COLO668 (cell line): ENCODE results near the gene NXN.
"Not testable (repeated sequence)": the region's sequence is repeated elsewhere in the genome, so short reads cannot be mapped to it uniquely, and the experiment has no call there.

Experiments
- DNase-seq: peaks from one replicate; lab custom pipeline; 2025; ENCODE audit not compliant: unreplicated experiment; lab: John Stamatoyannopoulos, UW

NXN gene

GRCh38 chr17:957856-958421 is 21.6 kb downstream of the NXN start:
- DNase-seq, result no peak

- peak; percentile 33 for DNase-seq
Observed at GRCh38 chr17:956905-957304, 22.7 kb downstream of the NXN start.

GRCh38 chr17:954431-955164 is 25.0 kb downstream of the NXN start:
- no peak for DNase-seq

DNA sequence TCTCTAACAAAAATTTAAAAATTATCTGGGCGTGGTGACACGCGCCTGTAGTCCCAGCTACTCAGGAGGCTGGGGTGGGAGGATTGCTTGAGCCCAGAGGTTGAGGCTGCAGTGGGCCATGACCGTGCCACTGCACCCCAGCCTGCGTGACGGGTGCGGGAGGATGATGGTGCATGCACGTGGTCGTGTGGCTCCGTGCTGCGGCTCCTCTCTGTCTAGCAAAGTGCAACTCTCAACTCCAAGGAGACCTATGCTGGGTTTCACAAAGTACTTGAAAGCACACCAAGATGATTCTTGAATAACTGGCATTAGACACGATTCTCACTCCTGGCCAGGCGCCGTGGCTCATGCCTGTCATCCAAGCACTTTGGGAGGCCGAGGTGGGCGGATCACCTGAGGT is 25.8 kb downstream of the NXN start:
- DNase-seq, result no peak

DNA sequence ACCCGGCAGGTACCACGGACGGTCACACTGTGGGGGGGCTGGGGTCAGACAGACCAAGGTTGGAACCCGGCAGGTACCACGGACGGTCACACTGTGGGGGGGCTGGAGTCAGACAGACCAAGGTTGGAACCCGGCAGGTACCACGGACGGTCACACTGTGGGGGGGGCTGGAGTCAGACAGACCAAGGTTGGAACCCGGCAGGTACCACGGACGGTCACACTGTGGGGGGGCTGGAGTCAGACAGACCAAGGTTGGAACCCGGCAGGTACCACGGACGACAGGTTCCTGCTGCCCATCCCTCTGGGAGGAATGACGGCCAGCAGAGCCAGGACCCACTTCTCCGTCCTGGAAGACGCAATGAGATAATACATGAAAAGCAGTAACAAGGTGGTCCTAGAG is 27.0 kb downstream of the NXN start:
- DNase-seq, result not testable (repeated sequence)

GRCh38 chr17:951325-952132 is 28.0 kb downstream of the NXN start:
- no peak for DNase-seq

DNA sequence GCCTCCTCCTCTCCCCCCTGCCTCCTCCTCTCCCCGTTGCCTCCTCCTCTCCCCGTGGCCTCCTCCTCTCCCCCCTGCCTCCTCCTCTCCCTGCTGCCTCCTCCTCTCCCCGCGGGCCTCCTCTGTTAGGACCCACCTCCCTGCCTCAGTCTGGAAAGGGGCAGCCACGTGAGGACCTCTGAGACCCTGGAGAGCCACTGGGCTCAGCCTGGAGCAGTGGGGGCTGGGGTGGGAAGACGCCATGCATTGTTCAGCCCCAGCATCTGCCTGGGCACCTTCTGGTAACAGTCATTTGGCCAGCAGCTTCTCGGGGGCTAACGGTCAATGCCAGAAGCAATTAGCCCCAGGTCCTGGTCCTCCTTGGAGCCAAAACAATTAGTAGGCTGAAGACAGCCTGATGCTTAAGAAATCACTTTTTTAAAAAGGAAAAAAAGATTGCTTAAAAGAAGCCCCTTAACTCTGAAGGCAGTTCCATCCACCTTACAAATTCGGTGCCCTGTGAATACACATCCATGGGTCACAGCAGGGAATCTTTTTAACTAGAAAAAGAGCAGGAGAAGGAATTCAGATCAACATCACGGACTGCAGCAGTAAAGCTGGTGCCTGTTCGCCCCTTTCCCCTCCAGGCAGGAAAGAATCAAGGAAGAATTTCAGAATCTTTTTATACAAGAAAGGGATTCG is 29.8 kb downstream of the NXN start:
- DNase-seq, result no peak

DNA sequence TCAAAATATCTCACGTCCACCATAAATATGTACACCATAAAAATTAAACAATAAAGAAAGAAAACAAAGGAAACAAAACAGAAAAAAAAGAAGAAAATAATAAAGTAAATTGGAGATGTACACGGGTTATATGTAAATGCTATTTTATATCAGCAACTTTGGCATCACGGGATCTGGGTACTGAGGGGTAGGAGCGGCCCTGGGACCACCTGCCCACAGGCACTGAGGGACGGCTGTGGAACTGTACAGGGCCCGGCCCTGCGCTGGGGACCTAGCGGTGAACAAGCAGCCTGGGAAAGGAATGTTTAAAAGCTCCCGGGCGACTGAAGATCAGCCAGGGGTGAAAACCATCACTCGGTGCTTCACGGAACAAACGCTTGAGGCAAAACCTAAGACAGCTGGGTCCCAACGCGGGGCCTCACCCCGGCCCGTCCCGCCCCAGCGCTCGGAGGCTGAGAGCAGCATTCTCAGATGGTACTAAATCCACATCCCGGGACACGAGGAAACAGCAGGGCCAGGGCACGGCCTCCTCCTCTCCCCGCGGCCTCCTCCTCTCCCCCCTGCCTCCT is 31.2 kb downstream of the NXN start:
- DNase-seq, result no peak

GRCh38 chr17:946510-947236 is 32.9 kb downstream of the NXN start:
- DNase-seq, result no peak

DNA sequence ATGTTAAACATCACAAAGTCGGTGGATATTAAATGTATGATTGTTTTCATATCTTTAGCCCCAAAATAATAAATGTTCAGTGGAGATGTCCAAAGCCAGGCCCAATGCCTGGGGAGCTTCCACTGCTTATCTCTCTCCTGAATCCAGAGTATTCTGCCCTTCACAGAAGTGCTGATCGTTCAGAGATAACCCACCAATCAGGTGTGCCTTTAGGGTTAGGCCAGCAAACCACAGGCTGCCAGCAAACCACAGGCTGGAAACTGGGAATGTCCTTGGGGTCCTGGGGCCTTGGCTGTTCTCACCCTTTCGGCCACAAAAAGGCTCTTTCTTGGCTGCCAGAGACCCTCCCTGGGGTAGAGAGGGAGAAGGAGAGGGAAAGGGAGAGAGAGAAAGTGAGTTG is 33.9 kb downstream of the NXN start:
- no peak for DNase-seq

GRCh38 chr17:944266-944826 is 35.2 kb downstream of the NXN start:
- DNase-seq, result no peak

DNA sequence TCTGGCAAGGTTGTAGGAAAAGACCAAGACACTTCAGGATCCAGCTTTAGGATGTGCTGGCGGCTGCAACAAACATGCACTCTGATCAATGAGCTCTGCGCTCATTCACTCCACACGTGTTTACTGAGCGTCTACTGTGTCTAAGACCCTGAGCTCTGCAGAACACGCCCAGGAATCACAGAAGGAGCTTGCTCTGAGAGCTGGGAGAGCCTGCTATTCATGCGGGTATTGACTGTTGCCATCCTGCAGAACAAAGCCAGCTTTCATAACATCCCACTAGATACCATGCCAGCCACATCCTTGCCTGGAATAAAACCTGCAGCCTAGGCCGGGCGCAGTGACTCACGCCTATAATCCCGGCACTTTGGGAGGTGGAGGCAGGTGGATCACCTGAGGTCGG is 44.1 kb downstream of the NXN start:
- DNase-seq, result no peak

- no peak for DNase-seq
Observed at GRCh38 chr17:933312-934073, 46.1 kb downstream of the NXN start.

- DNase-seq, result no peak
Observed at GRCh38 chr17:930258-930657, 49.3 kb downstream of the NXN start.

GRCh38 chr17:929586-929985 is 50.0 kb downstream of the NXN start:
- no peak for DNase-seq

GRCh38 chr17:927611-928461 is 51.7 kb downstream of the NXN start:
- DNase-seq, result no peak

DNA sequence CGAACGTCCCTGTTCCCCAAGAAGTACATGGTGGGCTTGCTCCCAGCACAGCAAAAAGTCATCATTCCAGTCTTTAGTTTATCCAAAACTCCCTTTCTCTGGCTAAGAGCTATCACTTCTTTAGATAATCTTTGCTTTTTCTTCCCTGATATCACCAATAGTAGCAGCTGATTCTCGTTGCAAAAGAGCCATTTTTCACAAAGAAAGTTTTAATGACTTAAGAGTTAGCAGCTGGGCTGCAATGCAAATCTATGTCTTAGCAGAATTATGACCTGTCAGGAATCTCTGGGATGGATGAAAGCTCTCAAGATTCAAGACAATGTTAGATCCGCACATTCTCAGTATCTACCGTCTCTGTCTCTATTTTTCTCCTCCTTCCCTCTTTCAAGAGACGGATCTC is 53.8 kb downstream of the NXN start:
- DNase-seq, result no peak

GRCh38 chr17:924711-925475 is 54.7 kb downstream of the NXN start:
- no peak for DNase-seq
